Kidney epithelial cell (primary cell): Measurements from ENCODE around the gene BTBD3. TPM values are rescaled to one million over a fixed set of nuclear protein-coding genes. Genes with fewer than 3 reads are reported as not detected.
A peak's percentile ranks its signal among the peaks of the same experiment; 100 is the strongest.

Source experiments
- DNase-seq: peaks from one replicate; pipeline ENCODE4 v3.0.0-alpha.2; 2010; ENCODE audit warnings: low read depth
- H3K27me3 ChIP-seq: 2 replicates; pipeline ENCODE4 v1.6.0; 2011; ENCODE audit warnings: low read length; ENCODE audit not compliant: control insufficient read depth, insufficient read depth
- H3K36me3 ChIP-seq: 2 replicates; pipeline ENCODE4 v1.5.1; 2011; ENCODE audit warnings: low read length; ENCODE audit not compliant: control insufficient read depth, insufficient read depth
- H3K4me3 ChIP-seq: 2 replicates; pipeline ENCODE4 v1.5.1; 2011; ENCODE audit warnings: low read depth, mild to moderate bottlenecking, control low read depth, low read length
- CTCF ChIP-seq: IDR thresholded peaks from 2 replicates; pipeline ENCODE4 v1.5.1; 2011; ENCODE audit warnings: mild to moderate bottlenecking, moderate library complexity, low read length, control low read depth, inconsistent platforms; ENCODE audit not compliant: insufficient read depth, poor library complexity, severe bottlenecking
- total RNA-seq: library from RNA; depleted of rRNA; stranded (reverse); fragments of >200 nt; gene quantifications from 2 replicates; pipeline ENCODE4 v1.2.3, GENCODE V29; 2015

The BTBD3 gene
- total RNA-seq, 1 donor from 2014 or later, result 31.6 TPM

- Histone ChIP-seq H3K27me3 (no peaks in the 10 kb centered on the region), H3K4me3 (no peak overlapping the region), H3K36me3 (no peaks in the 10 kb centered on the region)
- TF ChIP-seq CTCF, result no peak
- no peak for DNase-seq
Observed at GRCh38 chr20:11894062-11894461, 23.6 kb upstream of the BTBD3 start.

GRCh38 chr20:11895861-11896387, 21.8 kb upstream of the BTBD3 start:
- DNase-seq, result no peak
- no peaks in the 10 kb centered on the region for H3K27me3 ChIP-seq
- H3K36me3 ChIP-seq, result no peaks in the 10 kb centered on the region
- no peak overlapping the region for H3K4me3 ChIP-seq
- TF ChIP-seq CTCF, result no peak

GRCh38 chr20:11901127-11901526, 16.6 kb upstream of the BTBD3 start:
- DNase-seq, result peak; percentile 59
- TF ChIP-seq CTCF, result no peak
- no peak overlapping the region for H3K4me3 ChIP-seq
- no peaks in the 10 kb centered on the region for H3K27me3 ChIP-seq
- H3K36me3 ChIP-seq, result no peaks in the 10 kb centered on the region

GRCh38 chr20:11902285-11902697, 15.4 kb upstream of the BTBD3 start:
- no peaks in the 10 kb centered on the region for H3K27me3 ChIP-seq
- TF ChIP-seq CTCF, result no peak
- no peak for DNase-seq
- H3K4me3 ChIP-seq, result no peak overlapping the region
- H3K36me3 ChIP-seq, result no peaks in the 10 kb centered on the region

GRCh38 chr20:11905460-11906179, 12.1 kb upstream of the BTBD3 start:
- DNase-seq, result no peak
- no peaks in the 10 kb centered on the region for H3K27me3 ChIP-seq
- no peaks in the 10 kb centered on the region for H3K36me3 ChIP-seq
- TF ChIP-seq CTCF, result no peak
- no peak overlapping the region for H3K4me3 ChIP-seq
